Body of pancreas (tissue), 4 donors: Measurements from ENCODE around the gene SNAP25.

Source experiments
- CTCF ChIP-seq, 7 experiments: fragments of 450-650 bp in 4 of 7; fragments of 200-600 bp in 3 of 7; sonication (generic) in 3 of 7; IDR thresholded peaks; one replicate each; pipeline ENCODE4 v1.5.1; 2016 to 2019; ENCODE audit warnings: antibody characterized with exemption in 7 of 7
- POLR2A ChIP-seq, 3 donors: fragments of 450-650 bp; IDR thresholded peaks; one replicate each; pipeline ENCODE4 v1.6.1; 2016; ENCODE audit warnings: antibody characterized with exemption in 3 of 3, mild to moderate bottlenecking in 2 of 3

- no peak for TF ChIP-seq POLR2A (IDR thresholded peaks at IDR 0.05)
- no peak for TF ChIP-seq CTCF (IDR thresholded peaks at IDR 0.05)
These were observed 134.5 kb downstream of the SNAP25 start for GRCh38 chr20:10352934-10353824.
